Kidney tubule cell (primary cell): ENCODE data around the gene CCSER2.
"Not testable (repeated sequence)": the region's sequence is repeated elsewhere in the genome, so short reads cannot be mapped to it uniquely, and the experiment has no call there.

Experiments used
- DNase-seq: peaks from one replicate; pipeline ENCODE4 v3.0.0-alpha.2; 2018; ENCODE audit warnings: low spot score

Gene CCSER2, protein sequence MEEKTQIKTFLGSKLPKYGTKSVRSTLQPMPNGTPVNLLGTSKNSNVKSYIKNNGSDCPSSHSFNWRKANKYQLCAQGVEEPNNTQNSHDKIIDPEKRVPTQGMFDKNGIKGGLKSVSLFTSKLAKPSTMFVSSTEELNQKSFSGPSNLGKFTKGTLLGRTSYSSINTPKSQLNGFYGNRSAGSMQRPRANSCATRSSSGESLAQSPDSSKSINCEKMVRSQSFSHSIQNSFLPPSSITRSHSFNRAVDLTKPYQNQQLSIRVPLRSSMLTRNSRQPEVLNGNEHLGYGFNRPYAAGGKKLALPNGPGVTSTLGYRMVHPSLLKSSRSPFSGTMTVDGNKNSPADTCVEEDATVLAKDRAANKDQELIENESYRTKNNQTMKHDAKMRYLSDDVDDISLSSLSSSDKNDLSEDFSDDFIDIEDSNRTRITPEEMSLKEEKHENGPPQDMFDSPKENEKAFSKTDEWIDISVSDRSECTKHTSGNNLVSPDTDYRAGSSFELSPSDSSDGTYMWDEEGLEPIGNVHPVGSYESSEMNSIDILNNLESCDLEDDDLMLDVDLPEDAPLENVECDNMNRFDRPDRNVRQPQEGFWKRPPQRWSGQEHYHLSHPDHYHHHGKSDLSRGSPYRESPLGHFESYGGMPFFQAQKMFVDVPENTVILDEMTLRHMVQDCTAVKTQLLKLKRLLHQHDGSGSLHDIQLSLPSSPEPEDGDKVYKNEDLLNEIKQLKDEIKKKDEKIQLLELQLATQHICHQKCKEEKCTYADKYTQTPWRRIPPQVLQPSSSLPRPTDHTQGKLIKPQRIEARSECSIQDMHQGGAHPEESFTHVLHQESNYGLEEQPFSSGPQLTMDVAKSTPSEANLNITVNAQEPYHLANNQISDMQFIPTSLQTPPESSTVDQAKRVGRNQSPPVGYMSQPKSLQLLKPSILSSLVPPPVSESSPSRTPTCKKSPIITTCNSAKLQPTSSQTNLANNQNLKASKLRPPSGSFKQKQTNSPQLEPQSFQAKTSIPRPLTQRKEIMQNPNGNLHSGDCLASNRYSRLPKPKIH

DNA sequence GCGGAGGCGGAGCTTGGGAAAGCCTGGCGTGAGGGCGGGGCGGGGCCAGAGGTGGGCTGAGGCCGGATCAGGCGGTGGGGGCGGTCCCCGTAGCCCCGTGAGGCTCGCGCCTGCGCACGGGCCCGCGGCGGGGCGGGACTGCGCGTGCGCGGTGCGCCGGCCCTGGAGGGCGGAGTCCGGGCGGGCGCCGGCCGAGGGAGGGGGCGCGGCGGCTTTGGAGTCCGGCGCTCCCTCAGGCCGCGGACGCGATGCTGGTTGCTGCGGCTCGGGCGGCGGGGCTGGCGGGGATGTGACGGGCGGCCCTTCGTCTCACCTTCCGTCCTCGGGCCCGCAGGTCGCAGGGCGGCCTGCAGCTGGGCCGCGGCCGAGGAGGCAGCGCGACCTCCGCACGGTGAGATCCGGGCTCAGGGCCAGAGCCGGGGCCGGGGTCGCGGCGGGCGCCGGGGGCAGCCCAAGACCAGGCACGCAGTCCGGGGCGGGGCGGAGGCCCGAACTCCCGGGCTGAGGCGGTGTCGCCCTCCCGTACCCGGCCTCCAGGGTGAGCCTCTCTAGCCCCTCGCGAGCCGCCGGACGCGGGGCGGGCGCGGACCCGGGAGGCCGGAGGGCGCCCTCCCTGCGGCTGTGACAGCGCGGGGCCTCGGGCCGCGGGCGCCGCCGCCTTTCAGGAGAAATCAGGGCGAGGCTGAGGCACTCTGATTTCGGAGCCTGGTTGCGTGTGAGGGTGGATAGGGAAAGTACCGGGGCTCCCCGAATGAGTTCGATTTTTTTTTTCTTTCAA lies at the start of gene CCSER2:
Gene CCSER2 (plus strand): TSS at position 172 of the 778 bp plus-strand sequence. CDS start 42,464 bp downstream, outside the sequence.
- peak; percentile 96 for DNase-seq

- DNase-seq, result not testable (repeated sequence)
Observed at GRCh38 chr10:84279876-84280475, 48.4 kb upstream of the CCSER2 start.

DNA sequence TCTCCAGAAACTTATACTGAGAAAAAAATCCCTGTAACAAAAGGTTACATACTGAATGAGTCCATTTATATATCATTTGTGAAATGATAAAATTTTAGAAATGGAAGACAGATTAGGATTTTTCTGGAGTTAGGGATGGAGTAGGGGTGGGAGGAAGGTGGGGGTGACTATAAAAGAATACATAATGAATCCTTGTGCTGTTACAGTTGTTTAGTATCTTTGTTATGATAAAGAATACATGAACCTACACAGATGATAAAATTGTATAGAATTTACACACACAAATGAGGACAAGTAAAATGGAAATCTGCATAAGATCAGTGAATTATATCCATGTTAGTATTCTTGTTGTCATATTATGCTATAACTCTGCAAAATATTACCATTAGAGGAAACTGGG lies 41.7 kb upstream of the CCSER2 start:
- DNase-seq, result no peak

- DNase-seq, result no peak
Observed at GRCh38 chr10:84288151-84288550, 40.2 kb upstream of the CCSER2 start.

GRCh38 chr10:84289521-84290200 lies 38.7 kb upstream of the CCSER2 start:
- DNase-seq, result no peak

- no peak for DNase-seq
Observed at GRCh38 chr10:84290235-84290634, 38.2 kb upstream of the CCSER2 start.

GRCh38 chr10:84291384-84291783 lies 37.0 kb upstream of the CCSER2 start:
- DNase-seq, result peak; percentile 29

DNA sequence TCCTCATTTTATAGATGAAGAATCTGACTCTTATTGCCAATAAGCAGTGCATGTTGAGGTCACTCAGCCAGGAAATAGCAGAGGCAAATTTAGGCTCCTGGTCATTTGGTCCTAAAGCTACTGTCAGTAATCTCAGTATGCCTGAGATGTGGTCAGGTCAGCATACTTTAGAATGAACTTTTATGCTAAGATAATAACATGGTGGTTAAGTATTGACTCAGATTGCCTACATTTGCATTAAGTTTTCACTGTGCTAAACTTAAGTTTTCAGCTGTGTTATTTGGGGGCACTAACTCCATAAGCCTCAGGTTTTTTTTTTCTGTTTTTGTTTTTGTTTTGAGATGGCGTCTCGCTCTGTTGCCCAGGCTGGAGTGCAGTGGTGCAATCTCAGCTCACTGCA lies 35.9 kb upstream of the CCSER2 start:
- no peak for DNase-seq

GRCh38 chr10:84293171-84293570 lies 35.2 kb upstream of the CCSER2 start:
- DNase-seq, result no peak

- DNase-seq, result no peak
Observed at GRCh38 chr10:84293574-84294016, 34.8 kb upstream of the CCSER2 start.

GRCh38 chr10:84294766-84295447 lies 33.5 kb upstream of the CCSER2 start:
- DNase-seq, result no peak

DNA sequence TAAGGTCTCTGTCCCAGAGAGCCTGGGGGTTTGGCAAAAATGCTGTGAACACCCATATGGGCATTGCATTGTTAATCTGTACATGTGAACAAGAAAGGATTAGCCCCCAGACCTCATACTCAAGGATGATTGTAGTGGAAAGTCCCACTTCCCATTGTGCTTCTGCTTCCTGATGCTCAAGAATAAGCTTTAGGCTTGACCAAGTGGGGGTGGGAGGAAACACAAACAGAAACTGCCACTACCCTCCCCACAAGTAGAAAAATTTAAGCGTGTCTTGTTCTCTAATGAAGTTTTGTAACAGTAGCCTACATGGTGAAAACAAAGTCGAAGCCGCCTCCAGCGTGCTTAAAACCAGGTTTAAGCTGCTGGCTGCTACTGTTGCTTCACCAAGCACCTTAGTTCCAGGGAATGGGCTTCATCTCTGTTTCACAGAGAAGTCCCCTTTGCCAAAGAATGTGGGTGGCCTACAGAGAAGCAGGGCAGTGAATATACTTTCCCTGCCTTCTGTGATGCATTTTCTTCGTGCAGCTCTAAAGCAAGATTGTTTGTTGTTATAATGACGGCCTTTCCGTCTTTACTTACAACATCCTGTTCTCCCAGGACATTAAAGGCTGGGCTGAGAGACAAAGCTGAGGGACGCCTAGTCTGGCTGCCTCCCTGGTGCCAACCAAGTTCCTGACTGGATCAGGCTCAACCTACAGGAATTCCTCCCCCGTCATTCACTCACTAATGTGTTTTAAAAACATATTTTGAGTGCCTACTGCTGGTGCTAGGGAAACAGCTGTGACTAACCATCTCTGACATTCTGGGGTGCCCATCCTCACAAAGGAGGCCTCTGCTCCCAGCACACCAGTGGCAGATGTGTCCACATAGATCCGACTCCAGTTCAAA lies 32.1 kb upstream of the CCSER2 start:
- DNase-seq, result peak; percentile 23

- DNase-seq, result no peak
Observed at GRCh38 chr10:84298057-84298456, 30.3 kb upstream of the CCSER2 start.

DNA sequence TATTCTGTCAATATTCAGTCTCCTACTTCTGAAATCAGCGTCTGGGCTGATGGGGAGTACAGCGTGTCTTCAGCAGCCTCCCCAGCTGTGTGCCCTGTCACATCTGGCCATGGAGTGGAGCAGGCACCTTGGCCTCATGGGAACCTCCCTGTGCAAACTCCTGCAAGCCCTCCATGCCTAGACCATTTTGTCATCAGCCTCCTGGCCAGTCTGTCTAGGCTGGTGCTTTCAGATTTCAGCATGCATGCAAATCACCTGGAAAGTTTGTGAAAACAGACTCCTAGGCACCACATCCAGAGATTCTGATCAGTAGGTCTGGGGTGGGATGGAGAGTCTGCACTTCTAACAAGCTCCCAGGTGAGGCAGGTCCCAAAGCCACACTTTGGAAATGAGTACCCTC lies 26.2 kb upstream of the CCSER2 start:
- DNase-seq, result no peak

- no peak for DNase-seq
Observed at GRCh38 chr10:84306751-84307384, 21.5 kb upstream of the CCSER2 start.

GRCh38 chr10:84308021-84308420 lies 20.4 kb upstream of the CCSER2 start:
- peak; percentile 19 for DNase-seq

- peak; percentile 91 for DNase-seq
Observed at GRCh38 chr10:84308481-84309304, 19.7 kb upstream of the CCSER2 start.

DNA sequence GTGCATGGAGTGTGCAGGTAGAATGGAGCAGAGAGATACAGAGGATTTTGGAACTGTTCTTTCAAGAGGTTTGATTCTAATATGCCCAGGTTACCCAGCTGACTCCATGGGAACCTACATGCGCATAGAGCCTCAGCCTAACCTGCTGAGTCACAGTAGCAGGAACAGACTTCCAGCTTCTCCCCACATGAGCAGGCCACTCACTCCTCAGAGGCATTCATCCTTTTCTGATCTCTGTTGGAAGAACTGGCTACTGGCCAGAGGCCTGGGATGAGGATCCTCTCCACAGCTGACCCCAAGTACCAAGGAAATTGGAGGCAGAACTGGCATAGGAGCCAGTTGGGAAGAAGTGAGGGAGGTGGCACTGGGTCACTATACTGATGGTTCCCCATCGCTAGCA lies 17.9 kb upstream of the CCSER2 start:
- peak; percentile 91 for DNase-seq
